Stimulated activated CD8-positive, alpha-beta memory T cell treated with anti-CD3 and anti-CD28 coated beads, Interleukin-2, amount 100 ng/mL, for 1 hour (primary cell): ENCODE data around the gene SYT1.

Experiments used
- DNase-seq, 2 donors: peaks; one replicate each; pipeline ENCODE4 v3.0.0-alpha.2; 2020; ENCODE audit warnings: low read depth in 2 of 2

Gene SYT1

GRCh38 chr12:78891646-78892353 lies 27.2 kb downstream of the SYT1 start:
- no peak for DNase-seq

- DNase-seq, result no peak
These were observed 33.8 kb downstream of the SYT1 start for GRCh38 chr12:78898416-78898815.

GRCh38 chr12:78914859-78915331 lies 50.3 kb downstream of the SYT1 start:
- no peak for DNase-seq

- DNase-seq, result no peak
These were observed 52.4 kb downstream of the SYT1 start for GRCh38 chr12:78916845-78917480.

GRCh38 chr12:78917513-78917912 lies 52.9 kb downstream of the SYT1 start:
- DNase-seq, result no peak

- DNase-seq, result no peak
These were observed 53.7 kb downstream of the SYT1 start for GRCh38 chr12:78918268-78918667.

GRCh38 chr12:78928200-78929074 lies 63.9 kb downstream of the SYT1 start:
- no peak for DNase-seq

- DNase-seq, result no peak
These were observed 64.5 kb downstream of the SYT1 start for GRCh38 chr12:78929075-78929418.

GRCh38 chr12:78931466-78931990 lies 67.0 kb downstream of the SYT1 start:
- no peak for DNase-seq

GRCh38 chr12:78933014-78933413 lies 68.4 kb downstream of the SYT1 start:
- DNase-seq, result no peak

- no peak for DNase-seq
These were observed 73.9 kb downstream of the SYT1 start for GRCh38 chr12:78938341-78939084.

- no peak for DNase-seq
These were observed 85.0 kb downstream of the SYT1 start for GRCh38 chr12:78949532-78949931.

GRCh38 chr12:78951803-78952551 lies 87.4 kb downstream of the SYT1 start:
- DNase-seq, result no peak

GRCh38 chr12:78952552-78952929 lies 88.0 kb downstream of the SYT1 start:
- no peak for DNase-seq

- no peak for DNase-seq
These were observed 94.4 kb downstream of the SYT1 start for GRCh38 chr12:78958941-78959340.

GRCh38 chr12:78959556-78959955 lies 95.0 kb downstream of the SYT1 start:
- DNase-seq, result no peak

- DNase-seq, result no peak
These were observed 96.6 kb downstream of the SYT1 start for GRCh38 chr12:78961171-78961570.

- no peak for DNase-seq
These were observed 99.1 kb downstream of the SYT1 start for GRCh38 chr12:78963439-78964227.

- DNase-seq, result no peak
These were observed 99.9 kb downstream of the SYT1 start for GRCh38 chr12:78964521-78964920.

GRCh38 chr12:78966062-78966461 lies 101.5 kb downstream of the SYT1 start:
- no peak for DNase-seq
